H9 (cell line): ENCODE data around the gene IGF2. TPM values are rescaled to one million over a fixed set of nuclear protein-coding genes. Genes with fewer than 3 reads are reported as not detected.

ENCODE experiments used
- DNase-seq: peaks from one replicate; pipeline ENCODE4 v3.0.0-alpha.2; 2017
- H2AFZ ChIP-seq: one replicate; pipeline ENCODE4 v1.6.1; 2013; ENCODE audit warnings: mild to moderate bottlenecking, low read length, control low read depth, moderate library complexity
- H2AK5ac ChIP-seq: 2 replicates; pipeline ENCODE4 v1.6.1; 2013; ENCODE audit warnings: low read length, control low read depth, mixed read lengths; ENCODE audit not compliant: insufficient read length
- H2BK120ac ChIP-seq: one replicate; pipeline ENCODE4 v1.6.1; 2013; ENCODE audit warnings: low read depth, mild to moderate bottlenecking, low read length, control low read depth, inconsistent platforms; ENCODE audit not compliant: poor library complexity, severe bottlenecking
- H2BK12ac ChIP-seq: 2 replicates; pipeline ENCODE4 v1.6.1; 2013; ENCODE audit warnings: low read length, control low read depth, mixed read lengths, low read depth; ENCODE audit not compliant: insufficient read length
- H2BK15ac ChIP-seq: 2 replicates; pipeline ENCODE4 v1.6.1; 2013; ENCODE audit warnings: low read depth, low read length, control low read depth
- H2BK20ac ChIP-seq: one replicate; pipeline ENCODE4 v1.6.1; 2013; ENCODE audit warnings: low read depth, mild to moderate bottlenecking, low read length, control low read depth, inconsistent platforms; ENCODE audit not compliant: poor library complexity, severe bottlenecking
- H2BK5ac ChIP-seq: 2 replicates; pipeline ENCODE4 v1.6.1; 2013; ENCODE audit warnings: low read length, control low read depth, mixed read lengths; ENCODE audit not compliant: insufficient read length
- H3K14ac ChIP-seq: 2 replicates; pipeline ENCODE4 v1.6.1; 2013; ENCODE audit warnings: low read length, control low read depth; ENCODE audit not compliant: insufficient read depth
- H3K18ac ChIP-seq: 2 replicates; pipeline ENCODE4 v1.6.1; 2013; ENCODE audit warnings: low read depth, mild to moderate bottlenecking, mixed read lengths, low read length, control low read depth; ENCODE audit not compliant: insufficient read length
- H3K23ac ChIP-seq: 2 replicates; pipeline ENCODE4 v1.6.1; 2013; ENCODE audit warnings: low read length, control low read depth, mixed read lengths, low read depth; ENCODE audit not compliant: insufficient read length
- H3K23me2 ChIP-seq: 2 replicates; pipeline ENCODE4 v1.6.1; 2013; ENCODE audit warnings: low read depth, mild to moderate bottlenecking, mixed read lengths, low read length, control low read depth; ENCODE audit not compliant: insufficient read length, poor library complexity, severe bottlenecking
- H3K27ac ChIP-seq: 2 replicates; pipeline ENCODE4 v1.5.1; 2013; ENCODE audit warnings: low read length, control low read depth, mixed read lengths, low read depth; ENCODE audit not compliant: insufficient read length
- H3K27me3 ChIP-seq: 2 replicates; pipeline ENCODE4 v1.6.1; 2013; ENCODE audit warnings: low read length, control low read depth, inconsistent platforms; ENCODE audit not compliant: insufficient read depth
- H3K4ac ChIP-seq: 2 replicates; pipeline ENCODE4 v1.6.1; 2013; ENCODE audit warnings: low read depth, mild to moderate bottlenecking, control low read depth, inconsistent platforms, low read length, moderate library complexity
- H3K4me1 ChIP-seq: 2 replicates; pipeline ENCODE4 v1.6.1; 2013; ENCODE audit warnings: low read length, control low read depth, inconsistent platforms; ENCODE audit not compliant: insufficient read depth
- H3K4me2 ChIP-seq: 2 replicates; pipeline ENCODE4 v1.6.1; 2013; ENCODE audit warnings: low read length, control low read depth, mixed read lengths; ENCODE audit not compliant: insufficient read length, insufficient read depth
- H3K56ac ChIP-seq: 2 replicates; pipeline ENCODE4 v1.6.1; 2013; ENCODE audit warnings: low read depth, mild to moderate bottlenecking, mixed read lengths, low read length, control low read depth; ENCODE audit not compliant: insufficient read length
- H3K79me1 ChIP-seq: 2 replicates; pipeline ENCODE4 v1.6.1; 2013; ENCODE audit warnings: low read depth, mild to moderate bottlenecking, moderate library complexity, low read length, control low read depth, inconsistent platforms; ENCODE audit not compliant: insufficient read depth, poor library complexity, severe bottlenecking
- H3K79me2 ChIP-seq: 2 replicates; pipeline ENCODE4 v1.6.1; 2013; ENCODE audit warnings: low read length, control low read depth, inconsistent platforms; ENCODE audit not compliant: insufficient read depth
- H3K9ac ChIP-seq: 2 replicates; pipeline ENCODE4 v1.6.1; 2013; ENCODE audit warnings: low read length, control low read depth, mixed read lengths; ENCODE audit not compliant: insufficient read length; ENCODE audit errors: extremely low read depth
- H3K9me3 ChIP-seq: one replicate; pipeline ENCODE4 v1.6.1; 2013; ENCODE audit warnings: low read depth, low read length, inconsistent platforms; ENCODE audit not compliant: control insufficient read depth
- H3T11ph ChIP-seq: one replicate; pipeline ENCODE4 v1.6.1; 2013; ENCODE audit warnings: mild to moderate bottlenecking, low read length, control low read depth, inconsistent platforms
- H4K20me1 ChIP-seq: one replicate; pipeline ENCODE4 v1.6.1; 2013; ENCODE audit not compliant: control insufficient read depth, insufficient read length, insufficient read depth
- H4K5ac ChIP-seq: 2 replicates; pipeline ENCODE4 v1.6.1; 2013; ENCODE audit warnings: low read depth, mild to moderate bottlenecking, mixed read lengths, low read length, control low read depth; ENCODE audit not compliant: insufficient read length
- H4K8ac ChIP-seq: replicated peaks from 2 replicates; pipeline ENCODE4 v1.6.1; 2013; ENCODE audit warnings: low read length, control low read depth, mixed read lengths, low read depth; ENCODE audit not compliant: insufficient read length
- H4K91ac ChIP-seq: 2 replicates; pipeline ENCODE4 v1.6.1; 2013; ENCODE audit warnings: low read depth, mild to moderate bottlenecking, moderate library complexity, mixed read lengths, low read length, control low read depth; ENCODE audit not compliant: insufficient read length
- H3K27ac Mint-ChIP-seq, 3 experiments: 2 replicates in 2 of 3; 3 replicates in 1 of 3; pipeline ENCODE4 v1.8.0; 2020 to 2021; ENCODE audit warnings: mixed read lengths in 3 of 3, mild to moderate bottlenecking in 1 of 3, moderate library complexity in 1 of 3
- H3K27me3 Mint-ChIP-seq: 2 replicates; pipeline ENCODE4 v1.8.0; 2021; ENCODE audit warnings: low read depth, mild to moderate bottlenecking, moderate library complexity, mixed read lengths
- H3K36me3 Mint-ChIP-seq, 3 experiments: 2 replicates in 2 of 3; 3 replicates in 1 of 3; pipeline ENCODE4 v1.8.0; 2020 to 2021; ENCODE audit warnings: low read depth in 3 of 3, mixed read lengths in 3 of 3; ENCODE audit not compliant: insufficient read depth in 1 of 3
- H3K4me1 Mint-ChIP-seq, 2 experiments: 2 replicates each; pipeline ENCODE4 v1.8.0; 2020; ENCODE audit warnings: mixed read lengths in 2 of 2
- H3K4me3 Mint-ChIP-seq, 2 experiments: 2 replicates in 1 of 2; 3 replicates in 1 of 2; pipeline ENCODE4 v1.8.0; 2020 to 2021; ENCODE audit warnings: mild to moderate bottlenecking in 2 of 2, mixed read lengths in 2 of 2, moderate library complexity in 1 of 2
- H3K9me3 Mint-ChIP-seq, 2 experiments: 2 replicates in 1 of 2; 3 replicates in 1 of 2; pipeline ENCODE4 v1.8.0; 2020; ENCODE audit warnings: mild to moderate bottlenecking in 2 of 2, mixed read lengths in 2 of 2, moderate library complexity in 1 of 2
- CTCF ChIP-seq: fragments of 200-600 bp; sonication (generic); conservative IDR thresholded peaks from 3 replicates; pipeline ENCODE4 v1.8.0; 2021; ENCODE audit warnings: antibody characterized with exemption, mild to moderate bottlenecking
- WGBS: extraction: QIAGEN DNeasy Blood & Tissue Kit; methylation state at CpG from one replicate; pipeline ENCODE4 v1.1.7; 2013; ENCODE audit warnings: missing lambda C conversion rate, low lambda C conversion rate, mixed read lengths; ENCODE audit not compliant: insufficient read length; ENCODE audit errors: extremely low coverage; 5-methylcytosine and 5-hydroxymethylcytosine counted together
- total RNA-seq: library from RNA; stranded (reverse); gene quantifications from 2 replicates; pipeline ENCODE4 v1.2.1, GENCODE V29; 2021

IGF2 gene
- total RNA-seq, 1 experiment from 2014 or later, result 2.8 TPM

DNA sequence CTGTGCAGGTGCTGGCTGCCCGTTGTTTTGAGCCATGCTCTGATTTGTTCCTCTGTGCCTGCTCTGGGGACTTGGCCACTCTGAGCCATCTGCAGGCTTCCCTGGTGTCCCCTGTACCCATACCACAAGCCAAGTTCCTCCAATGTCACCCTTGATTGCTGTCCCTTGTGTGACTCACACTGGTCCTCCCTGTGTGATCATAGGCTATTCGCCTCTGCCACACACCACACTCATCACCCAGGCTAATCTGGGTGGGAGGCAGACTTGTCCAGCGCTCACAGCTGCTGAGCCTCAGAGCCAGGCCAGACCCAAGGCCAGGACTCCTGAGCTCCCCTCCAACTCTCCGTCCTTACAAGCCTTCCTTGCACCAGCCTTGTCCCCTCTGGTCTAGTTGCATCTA, 31.7 kb downstream of the IGF2 start:
- Histone ChIP-seq H3T11ph (no peak overlapping the region), H2BK12ac (no peak overlapping the region), H2AFZ (no peak overlapping the region), H3K27ac (no peak overlapping the region), H3K27me3 (no peaks in the 10 kb centered on the region), H3K79me1 (no peaks in the 10 kb centered on the region), H3K23me2 (no peaks in the 10 kb centered on the region), H3K9me3 (no peaks in the 10 kb centered on the region), H4K91ac (no peak overlapping the region), H3K18ac (no peak overlapping the region), H2BK120ac (no peak overlapping the region), H2BK20ac (no peak overlapping the region), H4K5ac (no peak overlapping the region), H3K9ac (no peak overlapping the region), H3K14ac (no peak overlapping the region; the same call in 1 of the 2 replicates), H3K4ac (no peak overlapping the region), H3K79me2 (no peaks in the 10 kb centered on the region), H2BK5ac (no peak overlapping the region), H3K4me1 (no peaks in the 10 kb centered on the region), H2BK15ac (no peak overlapping the region), H3K56ac (no peak overlapping the region), H3K23ac (no peak overlapping the region), H4K20me1 (no peaks in the 10 kb centered on the region), H4K8ac (no peak overlapping the region), H3K4me2 (no peak overlapping the region), H2AK5ac (no peak overlapping the region)
- no peak overlapping the region for H3K4me3 Mint-ChIP-seq
- TF ChIP-seq CTCF, result no peak
- H3K36me3 Mint-ChIP-seq, result no peaks in the 10 kb centered on the region; a peak in 1 of 7 replicates
- H3K27ac Mint-ChIP-seq, result no peak overlapping the region
- no peak for DNase-seq
- peaks cover 21% of the 10 kb centered on the region for H3K27me3 Mint-ChIP-seq
- H3K4me1 Mint-ChIP-seq, result peaks cover 3% of the 10 kb centered on the region in 2 experiments; a peak in 3 of 4 replicates
- WGBS, result no CpG with 5 or more reads among the region's 4 CpGs
- H3K9me3 Mint-ChIP-seq, result no peaks in the 10 kb centered on the region; a peak in 1 of 5 replicates
